Measurements from ENCODE around the gene NFASC.

Gene NFASC

GRCh38 chr1:204979306-204979705 lies 108.6 kb downstream of the NFASC start:
- Histone ChIP-seq H3K27me3 (replicated peaks) (peaks cover 19% of the 10 kb centered on the region), H3K4me3 (ENCODE audit: low read depth, low read length) (no peak overlapping the region), H3K36me3 (replicated peaks) (no peaks in the 10 kb centered on the region), H3K27ac (no peak overlapping the region)
- in situ Hi-C loops (cut with HindIII; ENCODE audit: low pct_ligation_motif_present, low sequenced_read_pairs), result no loop called here
- no peak for TF ChIP-seq CTCF (IDR thresholded peaks at IDR 0.05; ENCODE audit: low read depth, low read length, missing control alignments)
- no peak for DNase-seq

DNA sequence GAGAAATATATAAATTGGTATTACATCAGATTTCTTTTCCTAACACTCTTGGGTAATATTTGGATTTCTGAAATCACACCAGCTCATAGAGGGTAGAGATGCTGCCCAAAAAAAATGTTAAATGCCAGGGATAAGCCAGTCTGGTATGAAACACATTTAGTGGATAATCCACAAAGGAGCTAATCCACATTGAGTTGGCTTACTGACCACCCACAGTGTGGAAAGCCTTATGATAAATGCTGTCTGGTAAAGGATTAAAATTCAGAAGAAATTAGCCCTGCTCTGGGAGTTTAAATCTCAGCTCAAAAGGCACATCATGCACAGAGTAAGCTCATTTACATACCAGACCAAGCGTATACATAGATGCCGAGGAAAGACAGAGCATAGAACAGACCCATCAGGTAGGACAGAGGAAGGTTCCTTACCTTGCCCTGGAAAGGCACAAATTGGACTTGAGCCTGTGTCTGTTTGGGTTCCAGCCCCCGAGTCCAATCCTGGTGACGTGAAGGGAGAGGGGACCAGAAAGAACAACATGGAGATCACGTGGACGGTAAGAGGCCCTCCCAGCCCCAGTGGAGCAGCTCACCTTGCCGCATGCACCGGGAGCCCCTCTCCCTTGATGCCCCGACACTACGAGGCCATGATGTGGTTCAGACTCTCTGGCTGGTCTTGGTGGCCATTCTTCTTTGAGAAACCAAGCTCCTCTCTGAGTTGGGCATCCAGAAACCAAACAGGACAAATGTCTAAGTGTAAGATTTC lies 109.4 kb downstream of the NFASC start:
- no peak overlapping the region for H3K27ac ChIP-seq
- in situ Hi-C loops (cut with HindIII; ENCODE audit: low pct_ligation_motif_present, low sequenced_read_pairs), result no loop called here
- no peak for DNase-seq

GRCh38 chr1:204980840-204981405 lies 110.3 kb downstream of the NFASC start:
- no peak overlapping the region for H3K4me3 ChIP-seq (ENCODE audit: low read depth, low read length)
- H3K36me3 ChIP-seq (replicated peaks), result no peaks in the 10 kb centered on the region
- in situ Hi-C loops (cut with HindIII; ENCODE audit: low pct_ligation_motif_present, low sequenced_read_pairs), result no loop called here
- H3K27me3 ChIP-seq (replicated peaks), result peaks cover 23% of the 10 kb centered on the region
- DNase-seq, result no peak
- TF ChIP-seq CTCF (IDR thresholded peaks at IDR 0.05; ENCODE audit: low read depth, low read length, missing control alignments), result no peak
- no peak overlapping the region for H3K27ac ChIP-seq

More for the DNA sequence above, 109.4 kb downstream of the NFASC start:
- no peaks in the 10 kb centered on the region for H3K36me3 ChIP-seq (replicated peaks)
- peaks cover 23% of the 10 kb centered on the region for H3K27me3 ChIP-seq (replicated peaks)
- H3K4me3 ChIP-seq (ENCODE audit: low read depth, low read length), result no peak overlapping the region
- TF ChIP-seq CTCF (IDR thresholded peaks at IDR 0.05; ENCODE audit: low read depth, low read length, missing control alignments), result no peak

DNA sequence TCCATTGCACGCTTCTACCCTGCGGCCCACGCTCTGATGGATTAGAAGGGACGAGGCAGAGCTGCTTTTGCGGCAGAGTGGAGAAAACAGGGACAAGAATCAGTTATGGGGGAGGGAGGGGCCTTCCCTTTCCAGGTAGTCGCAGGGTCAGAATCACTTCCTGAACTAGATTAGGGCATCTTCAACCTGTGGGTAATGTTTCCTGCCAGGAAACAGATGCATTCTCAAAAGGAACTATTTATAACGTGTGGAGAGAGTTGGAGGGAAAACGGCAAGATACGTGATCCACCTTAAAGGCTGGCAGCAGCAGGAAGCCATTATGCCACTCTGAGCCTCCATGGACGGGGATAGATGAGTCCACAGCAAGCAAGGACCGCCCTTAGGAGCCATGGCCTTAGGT lies 112.5 kb downstream of the NFASC start:
- Histone ChIP-seq H3K4me3 (ENCODE audit: low read depth, low read length) (no peak overlapping the region), H3K27me3 (replicated peaks) (peaks cover 23% of the 10 kb centered on the region), H3K27ac (no peak overlapping the region), H3K36me3 (replicated peaks) (no peaks in the 10 kb centered on the region)
- TF ChIP-seq CTCF (IDR thresholded peaks at IDR 0.05; ENCODE audit: low read depth, low read length, missing control alignments), result no peak
- in situ Hi-C loops (cut with HindIII; ENCODE audit: low pct_ligation_motif_present, low sequenced_read_pairs), result no loop called here
- DNase-seq, result no peak

- Histone ChIP-seq H3K36me3 (replicated peaks) (no peaks in the 10 kb centered on the region), H3K27me3 (replicated peaks) (peaks cover 23% of the 10 kb centered on the region), H3K27ac (no peak overlapping the region), H3K4me3 (ENCODE audit: low read depth, low read length) (no peak overlapping the region)
- TF ChIP-seq CTCF (IDR thresholded peaks at IDR 0.05; ENCODE audit: low read depth, low read length, missing control alignments), result no peak
- DNase-seq, result no peak
- in situ Hi-C loops (cut with HindIII; ENCODE audit: low pct_ligation_motif_present, low sequenced_read_pairs), result no loop called here
These were observed 113.2 kb downstream of the NFASC start for GRCh38 chr1:204983881-204984280.

Measured in brain microvascular endothelial cell (primary cell).